ENCODE measurements around the gene PTPRCAP. TPM values are rescaled to one million over a fixed set of nuclear protein-coding genes. Genes with fewer than 3 reads are reported as not detected.
"Not testable (repeated sequence)": the region's sequence is repeated elsewhere in the genome, so short reads cannot be mapped to it uniquely, and the experiment has no call there.

PTPRCAP gene
- total RNA-seq, 1 donor from 2014 or later: not detected

GRCh38 chr11:67429038-67429668, 8.3 kb downstream of the PTPRCAP start:
- no peak for FAIRE-seq
- DNase-seq (ENCODE audit: low spot score in 2 of 2): no peak

GRCh38 chr11:67428052-67429001, 9.2 kb downstream of the PTPRCAP start, which contains the start of gene RPS6KB2:
TSS of gene RPS6KB2 (plus strand) at chr11:67428494. CDS start at chr11:67428546, 52 bp downstream.
- no peak for FAIRE-seq
- peak; percentile 100 for DNase-seq (ENCODE audit: low spot score in 2 of 2)

- FAIRE-seq; DNase-seq (ENCODE audit: low spot score in 2 of 2): not testable (repeated sequence)
Measured at GRCh38 chr11:67427364-67427859, 10.1 kb downstream of the PTPRCAP start.

GRCh38 chr11:67423891-67424613, 13.4 kb downstream of the PTPRCAP start:
- no peak for DNase-seq (ENCODE audit: low spot score in 2 of 2)
- FAIRE-seq: no peak

- FAIRE-seq (no peak), DNase-seq (ENCODE audit: low spot score in 2 of 2) (no peak)
Measured at GRCh38 chr11:67423466-67423865, 14.0 kb downstream of the PTPRCAP start.

GRCh38 chr11:67422891-67423290, 14.6 kb downstream of the PTPRCAP start:
- FAIRE-seq: no peak
- DNase-seq (ENCODE audit: low spot score in 2 of 2): no peak

GRCh38 chr11:67421430-67422031, 16.0 kb downstream of the PTPRCAP start:
- FAIRE-seq (no peak), DNase-seq (ENCODE audit: low spot score in 2 of 2) (no peak)

GRCh38 chr11:67420646-67421429, 16.6 kb downstream of the PTPRCAP start:
- peak; percentile 95 to 100 for DNase-seq (ENCODE audit: low spot score in 2 of 2)
- FAIRE-seq: no peak

GRCh38 chr11:67420147-67420645, 17.3 kb downstream of the PTPRCAP start:
- DNase-seq (ENCODE audit: low spot score in 2 of 2) (no peak), FAIRE-seq (no peak)

- no peak for FAIRE-seq
- no peak for DNase-seq (ENCODE audit: low spot score in 2 of 2)
Measured at GRCh38 chr11:67419325-67420049, 18.0 kb downstream of the PTPRCAP start.

- FAIRE-seq (no peak), DNase-seq (ENCODE audit: low spot score in 2 of 2) (no peak)
Measured at GRCh38 chr11:67418476-67419281, 18.8 kb downstream of the PTPRCAP start.

- FAIRE-seq (no peak), DNase-seq (ENCODE audit: low spot score in 2 of 2) (no peak)
Measured at GRCh38 chr11:67417425-67417824, 20.1 kb downstream of the PTPRCAP start.

- DNase-seq (ENCODE audit: low spot score in 2 of 2) (no peak), FAIRE-seq (no peak)
Measured at GRCh38 chr11:67416416-67417335, 20.8 kb downstream of the PTPRCAP start.

- FAIRE-seq: no peak
- peak; percentile 64 to 77 for DNase-seq (ENCODE audit: low spot score in 2 of 2)
Measured at GRCh38 chr11:67415501-67416304, 21.8 kb downstream of the PTPRCAP start, which contains the start of gene CARNS1. TSS of gene CARNS1 (plus strand) at chr11:67415678. CDS start at chr11:67416200, 522 bp downstream.

GRCh38 chr11:67413266-67413849, 24.1 kb downstream of the PTPRCAP start:
- DNase-seq (ENCODE audit: low spot score in 2 of 2) (no peak), FAIRE-seq (no peak)
